ENCODE data around the gene BCL7B.

BCL7B gene

GRCh38 chr7:73487486-73487885 lies 70.0 kb downstream of the BCL7B start:
- no peak for DNase-seq
